ENCODE results near the gene TMPRSS4.

DNA sequence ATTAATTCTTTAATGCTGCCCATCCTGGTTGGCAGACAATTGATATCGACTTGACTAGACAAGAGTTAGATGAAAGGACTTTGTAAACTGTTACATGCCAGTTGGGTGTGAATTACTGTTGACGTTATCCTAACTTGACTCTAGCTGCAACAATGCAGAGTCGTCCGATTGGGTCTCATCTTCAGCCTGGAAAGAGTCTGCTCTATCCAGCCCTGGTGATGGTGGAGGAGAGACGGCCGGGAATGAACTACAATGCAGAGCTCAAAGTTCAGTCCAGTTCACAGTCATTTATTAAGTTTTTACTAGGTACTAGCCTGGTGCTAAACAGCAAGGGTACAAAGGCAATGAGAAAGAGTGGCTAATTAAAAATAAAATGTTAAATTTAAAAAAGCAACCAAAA, 14.8 kb downstream of the TMPRSS4 start:
- TF ChIP-seq CTCF (conservative IDR thresholded peaks at IDR 0.05; ENCODE audit: low read depth, low read length) = no peak
- TF ChIP-seq EZH2 (IDR thresholded peaks at IDR 0.05; ENCODE audit: borderline replicate concordance, low read depth, low read length, poor library complexity, severe bottlenecking) = no peak
